Loucy (cell line): Measurements from ENCODE around the gene SUN1.

ENCODE experiments used
- H2AFZ ChIP-seq: fragments of 200-600 bp; sonication (generic); 2 replicates; pipeline ENCODE4 v1.6.0; 2016; ENCODE audit warnings: antibody characterized with exemption, mild to moderate bottlenecking, low read length, moderate library complexity
- H3F3A ChIP-seq: fragments of 200-600 bp; 2 replicates; pipeline ENCODE4 v1.6.0; 2016; ENCODE audit warnings: antibody characterized with exemption, low read depth, mild to moderate bottlenecking
- H3K27me3 ChIP-seq: fragments of 200-600 bp; sonication (generic); 2 replicates; pipeline ENCODE4 v1.6.1; 2014; ENCODE audit warnings: low read length, mild to moderate bottlenecking; ENCODE audit not compliant: insufficient read depth, poor library complexity, severe bottlenecking
- H3K36me3 ChIP-seq: fragments of 200-600 bp; sonication (generic); 2 replicates; pipeline ENCODE4 v1.6.1; 2016; ENCODE audit warnings: low read length; ENCODE audit not compliant: insufficient read depth
- H3K4me1 ChIP-seq: fragments of 200-600 bp; sonication (generic); 2 replicates; pipeline ENCODE4 v1.5.1; 2014; ENCODE audit warnings: low read length, mild to moderate bottlenecking; ENCODE audit not compliant: insufficient read depth, poor library complexity, severe bottlenecking
- H3K4me2 ChIP-seq: fragments of 200-600 bp; sonication (generic); 2 replicates; pipeline ENCODE4 v1.6.0; 2014; ENCODE audit warnings: antibody characterized with exemption, low read length, low read depth, mild to moderate bottlenecking; ENCODE audit not compliant: poor library complexity, severe bottlenecking
- H3K4me3 ChIP-seq: fragments of 200-600 bp; sonication (generic); 2 replicates; pipeline ENCODE4 v1.5.1; 2014; ENCODE audit warnings: low read length, mild to moderate bottlenecking, mixed read lengths; ENCODE audit not compliant: poor library complexity, severe bottlenecking
- H3K79me2 ChIP-seq: fragments of 200-600 bp; sonication (generic); 2 replicates; pipeline ENCODE4 v1.6.1; 2014; ENCODE audit warnings: low read length; ENCODE audit not compliant: insufficient read depth
- H3K9ac ChIP-seq: fragments of 200-600 bp; sonication (generic); 2 replicates; pipeline ENCODE4 v1.6.0; 2014; ENCODE audit warnings: mild to moderate bottlenecking, low read depth, low read length, moderate library complexity; ENCODE audit not compliant: poor library complexity, severe bottlenecking
- H3K9me2 ChIP-seq: fragments of 200-600 bp; sonication (generic); replicated peaks from 2 replicates; pipeline ENCODE4 v1.6.1; 2016; ENCODE audit warnings: low read depth, low read length, mixed read lengths
- H3K9me3 ChIP-seq: fragments of 200-600 bp; sonication (generic); 2 replicates; pipeline ENCODE4 v1.6.1; 2014; ENCODE audit warnings: mild to moderate bottlenecking, antibody characterized with exemption, low read length, low read depth; ENCODE audit not compliant: insufficient read depth
- H4K20me1 ChIP-seq: fragments of 200-600 bp; sonication (generic); 2 replicates; pipeline ENCODE4 v1.6.0; 2014; ENCODE audit warnings: antibody characterized with exemption, low read length, mild to moderate bottlenecking; ENCODE audit not compliant: insufficient read depth, poor library complexity, severe bottlenecking
- EZH2phosphoT487 ChIP-seq: fragments of 200-600 bp; IDR thresholded peaks from 2 replicates; pipeline ENCODE4 v1.6.1; 2018; ENCODE audit warnings: antibody characterized with exemption, mild to moderate bottlenecking, moderate library complexity, borderline replicate concordance
- TF ChIP-seq, protein P1 (sequence below): fragments of 200-600 bp; sonication (generic); conservative IDR thresholded peaks from 2 replicates; pipeline ENCODE4 v1.5.1; 2014; ENCODE audit warnings: mild to moderate bottlenecking, antibody characterized with exemption, low read length

Gene SUN1

DNA sequence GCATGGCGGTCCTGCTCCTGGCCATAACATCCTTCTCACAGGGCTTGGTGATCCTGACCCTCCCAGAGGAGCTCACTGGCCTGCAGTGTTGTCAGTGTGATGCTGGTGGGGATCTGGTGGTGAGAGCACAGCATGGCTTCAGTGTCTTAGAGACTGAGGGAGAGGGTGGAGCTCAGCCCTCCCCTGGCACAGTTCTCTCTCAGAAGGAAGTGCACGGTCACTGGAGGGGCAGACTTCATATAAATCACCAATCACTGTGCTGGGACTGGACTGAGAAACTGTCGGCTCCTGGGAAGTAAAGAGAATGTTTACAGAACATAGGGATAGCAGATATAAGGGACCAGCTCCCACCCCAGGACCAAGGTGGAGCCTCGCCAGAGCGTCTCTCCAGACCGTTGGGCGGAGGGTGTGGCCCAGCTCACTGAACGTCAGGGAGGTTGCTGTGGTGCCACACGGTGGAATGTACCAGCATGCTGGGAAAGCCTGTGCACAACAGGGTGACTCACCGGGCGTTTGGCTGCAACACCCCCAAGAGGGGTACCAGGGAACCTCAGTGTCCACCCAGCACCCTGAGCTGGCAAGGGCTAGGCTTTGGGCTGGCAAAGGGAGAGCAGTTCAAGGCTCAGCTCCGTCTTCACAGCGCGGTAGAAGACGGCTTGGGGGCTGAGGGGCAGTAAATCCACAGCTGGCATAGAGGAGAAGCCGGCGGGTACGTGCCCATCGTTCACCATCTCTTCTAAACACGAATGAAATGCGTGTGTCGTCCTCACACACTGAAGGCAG is 35.3 kb downstream of the SUN1 start:
- H3F3A ChIP-seq = no peaks in the 10 kb centered on the region
- H4K20me1 ChIP-seq = no peaks in the 10 kb centered on the region
- H3K4me1 ChIP-seq = no peaks in the 10 kb centered on the region
- no peak overlapping the region for H2AFZ ChIP-seq
- H3K4me2 ChIP-seq = no peak overlapping the region
- peaks cover 39% of the 10 kb centered on the region; the same call in 1 of the 2 replicates for H3K36me3 ChIP-seq
- no peaks in the 10 kb centered on the region for H3K9me3 ChIP-seq
- no peak for TF ChIP-seq EZH2phosphoT487
- TF ChIP-seq, protein P1, sequence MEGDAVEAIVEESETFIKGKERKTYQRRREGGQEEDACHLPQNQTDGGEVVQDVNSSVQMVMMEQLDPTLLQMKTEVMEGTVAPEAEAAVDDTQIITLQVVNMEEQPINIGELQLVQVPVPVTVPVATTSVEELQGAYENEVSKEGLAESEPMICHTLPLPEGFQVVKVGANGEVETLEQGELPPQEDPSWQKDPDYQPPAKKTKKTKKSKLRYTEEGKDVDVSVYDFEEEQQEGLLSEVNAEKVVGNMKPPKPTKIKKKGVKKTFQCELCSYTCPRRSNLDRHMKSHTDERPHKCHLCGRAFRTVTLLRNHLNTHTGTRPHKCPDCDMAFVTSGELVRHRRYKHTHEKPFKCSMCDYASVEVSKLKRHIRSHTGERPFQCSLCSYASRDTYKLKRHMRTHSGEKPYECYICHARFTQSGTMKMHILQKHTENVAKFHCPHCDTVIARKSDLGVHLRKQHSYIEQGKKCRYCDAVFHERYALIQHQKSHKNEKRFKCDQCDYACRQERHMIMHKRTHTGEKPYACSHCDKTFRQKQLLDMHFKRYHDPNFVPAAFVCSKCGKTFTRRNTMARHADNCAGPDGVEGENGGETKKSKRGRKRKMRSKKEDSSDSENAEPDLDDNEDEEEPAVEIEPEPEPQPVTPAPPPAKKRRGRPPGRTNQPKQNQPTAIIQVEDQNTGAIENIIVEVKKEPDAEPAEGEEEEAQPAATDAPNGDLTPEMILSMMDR = no peak
- no peak overlapping the region for H3K9ac ChIP-seq
- H3K4me3 ChIP-seq = no peak overlapping the region
- H3K9me2 ChIP-seq = no peaks in the 10 kb centered on the region
- no peaks in the 10 kb centered on the region for H3K27me3 ChIP-seq
- no peaks in the 10 kb centered on the region for H3K79me2 ChIP-seq

DNA sequence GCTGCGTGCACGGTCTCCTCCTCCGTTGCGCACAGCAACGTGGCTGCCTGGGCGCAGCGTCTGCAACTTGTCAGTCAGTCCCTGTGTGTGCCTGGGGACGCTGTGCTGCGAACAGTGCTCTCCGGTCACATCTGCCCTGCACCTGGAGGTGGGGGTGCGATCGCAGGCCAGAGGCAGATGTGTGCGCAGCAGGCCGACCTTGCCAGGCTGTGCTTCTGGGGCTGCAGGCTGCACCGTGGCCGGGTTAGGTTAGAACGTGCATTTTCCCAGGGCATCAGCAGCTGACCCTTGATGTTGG is 35.9 kb downstream of the SUN1 start:
- no peaks in the 10 kb centered on the region for H3K27me3 ChIP-seq
- no peak overlapping the region for H3K4me2 ChIP-seq
- H4K20me1 ChIP-seq = no peaks in the 10 kb centered on the region
- no peak for TF ChIP-seq EZH2phosphoT487
- TF ChIP-seq, protein P1 = no peak
- H3K4me1 ChIP-seq = no peaks in the 10 kb centered on the region
- H3K9me2 ChIP-seq = no peaks in the 10 kb centered on the region
- no peaks in the 10 kb centered on the region for H3F3A ChIP-seq
- H2AFZ ChIP-seq = no peak overlapping the region
- no peak overlapping the region for H3K9ac ChIP-seq
- H3K79me2 ChIP-seq = no peaks in the 10 kb centered on the region
- no peaks in the 10 kb centered on the region for H3K9me3 ChIP-seq
- no peak overlapping the region for H3K4me3 ChIP-seq
- H3K36me3 ChIP-seq = peaks cover 43% of the 10 kb centered on the region; the same call in 1 of the 2 replicates

DNA sequence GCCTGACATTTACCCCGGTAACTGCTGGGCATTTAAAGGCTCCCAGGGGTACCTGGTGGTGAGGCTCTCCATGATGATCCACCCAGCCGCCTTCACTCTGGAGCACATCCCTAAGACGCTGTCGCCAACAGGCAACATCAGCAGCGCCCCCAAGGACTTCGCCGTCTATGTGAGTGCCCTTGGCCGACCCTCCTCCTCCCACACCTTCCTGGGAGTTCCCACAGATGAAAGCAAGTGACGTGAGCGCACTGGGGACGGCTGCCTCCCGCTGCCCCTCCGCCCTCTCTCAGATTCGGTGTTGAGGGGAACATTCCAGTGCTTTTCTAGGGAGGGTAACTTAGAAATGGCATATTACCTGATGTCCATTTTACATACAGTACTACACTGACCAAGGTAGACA is 37.1 kb downstream of the SUN1 start:
- TF ChIP-seq EZH2phosphoT487 = no peak
- H3K36me3 ChIP-seq = peaks cover 44% of the 10 kb centered on the region; the same call in 1 of the 2 replicates

More for the DNA sequence above, 37.1 kb downstream of the SUN1 start:
- no peaks in the 10 kb centered on the region for H3K9me3 ChIP-seq
- H3K9me2 ChIP-seq = no peaks in the 10 kb centered on the region
- no peak overlapping the region for H3K4me3 ChIP-seq
- H4K20me1 ChIP-seq = no peaks in the 10 kb centered on the region
- no peak overlapping the region for H2AFZ ChIP-seq
- no peaks in the 10 kb centered on the region for H3K27me3 ChIP-seq
- peaks cover 2% of the 10 kb centered on the region; the same call in 1 of the 2 replicates for H3F3A ChIP-seq
- H3K79me2 ChIP-seq = no peaks in the 10 kb centered on the region
- no peak overlapping the region for H3K4me2 ChIP-seq
- H3K9ac ChIP-seq = no peak overlapping the region
- peaks cover 6% of the 10 kb centered on the region for H3K4me1 ChIP-seq
